ENCODE measurements around the gene NCAPD2.
"Not testable (repeated sequence)": the region's sequence is repeated elsewhere in the genome, so short reads cannot be mapped to it uniquely, and the experiment has no call there.

NCAPD2 gene

DNA sequence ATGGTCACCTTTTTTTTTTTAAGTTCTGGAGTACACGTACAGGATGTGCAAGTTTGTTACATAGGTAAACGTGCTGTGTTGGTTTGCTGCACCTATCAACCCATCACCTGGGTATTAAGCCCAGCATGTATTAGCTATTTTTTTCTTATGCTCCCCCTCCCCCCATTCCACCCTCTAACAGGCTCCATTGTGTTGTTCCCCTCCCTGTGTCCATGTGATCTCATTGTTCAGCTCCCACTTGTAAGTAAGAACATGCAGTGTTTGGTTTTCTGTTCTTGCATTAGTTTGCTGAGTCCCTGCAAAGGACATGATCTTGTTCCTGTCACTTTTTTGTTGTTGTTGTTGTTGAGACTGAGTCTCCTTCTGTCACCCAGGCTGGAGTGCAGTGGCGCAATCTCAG lies 3.4 kb downstream of the NCAPD2 start:
- DNase-seq (ENCODE audit: low read depth), result not testable (repeated sequence)

DNA sequence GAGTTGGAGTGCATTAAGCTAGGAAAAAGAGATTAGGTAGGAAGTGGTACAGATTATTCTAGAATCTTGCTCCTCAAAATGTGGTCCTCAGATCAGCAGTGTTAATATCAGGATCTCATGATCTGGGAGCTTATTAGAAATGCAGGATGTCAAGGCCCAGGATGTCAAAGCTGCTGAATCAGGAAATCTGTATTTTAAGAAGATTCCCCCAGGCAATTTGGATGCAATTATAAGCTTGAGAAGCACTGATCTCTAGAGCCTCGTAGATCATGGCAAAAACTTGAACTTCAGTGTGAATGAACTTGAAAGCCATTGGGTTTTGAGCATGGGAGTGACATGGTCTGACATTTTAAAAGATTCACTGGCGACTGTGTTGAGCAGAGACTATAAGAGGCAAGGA lies 6.6 kb downstream of the NCAPD2 start:
- DNase-seq (ENCODE audit: low read depth), result no peak

DNA sequence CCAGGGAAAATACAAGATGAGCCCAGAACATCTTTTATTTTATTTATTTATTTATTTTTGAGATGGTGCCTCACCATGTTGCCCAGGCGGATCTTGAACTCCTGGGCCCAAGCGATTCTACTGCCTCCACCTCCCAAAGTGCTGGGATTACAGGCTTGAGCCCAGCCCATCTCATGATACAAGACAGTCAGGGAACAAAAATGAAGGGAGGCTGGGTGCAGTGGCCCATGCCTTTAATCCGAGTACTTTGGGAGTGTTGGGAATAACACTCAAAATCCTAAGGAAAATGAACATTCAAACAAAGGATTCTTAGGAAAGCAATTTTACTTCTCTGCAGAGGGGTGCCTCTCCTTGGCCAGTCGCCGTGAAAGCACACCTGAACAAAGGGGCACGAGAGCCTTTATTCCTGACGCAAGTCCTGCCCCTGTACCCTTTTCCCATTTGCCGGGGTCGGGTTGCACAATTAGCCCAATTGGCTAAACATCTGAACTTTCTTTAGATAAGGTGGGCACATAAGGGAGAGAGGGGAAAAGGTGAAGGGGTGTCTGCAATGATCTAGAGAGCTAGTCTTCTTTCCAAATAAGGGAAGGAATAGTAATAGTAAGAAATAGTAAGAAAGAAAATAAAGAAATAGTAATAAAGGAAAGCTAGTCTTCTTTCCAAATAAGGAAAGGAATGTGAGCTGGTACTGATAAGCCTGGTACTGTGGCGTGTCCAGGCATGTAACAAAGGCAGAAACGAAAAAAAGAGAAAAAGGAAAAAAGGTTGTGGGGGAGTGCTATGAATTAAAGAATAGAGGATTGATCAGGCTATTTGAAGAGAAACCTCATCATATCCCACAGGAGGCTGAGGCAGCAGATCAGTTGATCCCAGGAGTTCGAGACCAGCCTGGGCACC lies 13.4 kb downstream of the NCAPD2 start:
- DNase-seq (ENCODE audit: low read depth), result no peak

DNA sequence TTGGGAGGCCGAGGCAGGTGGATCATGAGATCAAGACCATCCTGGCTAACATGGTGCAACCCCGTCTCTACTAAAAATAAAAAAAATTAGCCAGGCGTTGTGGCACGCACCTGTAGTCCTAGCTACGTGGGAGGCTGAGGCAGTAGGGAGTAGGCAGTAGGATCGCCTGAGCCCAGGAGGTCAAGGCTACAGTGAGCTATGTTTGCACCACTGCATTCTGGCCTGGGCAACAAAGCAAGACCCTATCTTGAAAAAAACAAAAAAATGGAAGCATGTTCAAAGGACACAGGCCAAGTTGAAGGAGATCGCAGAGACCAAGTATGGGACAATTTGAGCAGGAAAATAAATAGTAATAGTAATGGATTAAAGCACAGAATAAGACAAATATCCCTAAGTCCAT lies 14.2 kb downstream of the NCAPD2 start:
- no peak for DNase-seq (ENCODE audit: low read depth)

DNA sequence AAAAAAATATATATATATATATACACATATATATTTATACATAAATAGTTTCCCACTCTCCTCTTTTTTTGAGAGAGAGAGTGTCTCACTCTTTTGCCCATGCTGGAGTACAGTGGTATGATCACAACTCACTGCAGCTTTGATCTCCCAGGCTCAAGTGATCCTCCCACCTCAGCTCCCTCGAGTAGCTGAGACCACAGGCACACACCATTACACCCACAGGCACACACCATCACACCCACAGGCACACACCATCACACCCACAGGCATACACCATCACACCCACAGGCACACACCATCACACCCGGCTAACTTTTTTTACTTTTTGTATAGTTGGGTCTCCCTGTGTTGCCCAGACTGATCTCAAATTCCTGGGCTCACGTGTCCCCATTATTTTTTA lies 26.3 kb downstream of the NCAPD2 start:
- no peak for DNase-seq (ENCODE audit: low read depth)

DNA sequence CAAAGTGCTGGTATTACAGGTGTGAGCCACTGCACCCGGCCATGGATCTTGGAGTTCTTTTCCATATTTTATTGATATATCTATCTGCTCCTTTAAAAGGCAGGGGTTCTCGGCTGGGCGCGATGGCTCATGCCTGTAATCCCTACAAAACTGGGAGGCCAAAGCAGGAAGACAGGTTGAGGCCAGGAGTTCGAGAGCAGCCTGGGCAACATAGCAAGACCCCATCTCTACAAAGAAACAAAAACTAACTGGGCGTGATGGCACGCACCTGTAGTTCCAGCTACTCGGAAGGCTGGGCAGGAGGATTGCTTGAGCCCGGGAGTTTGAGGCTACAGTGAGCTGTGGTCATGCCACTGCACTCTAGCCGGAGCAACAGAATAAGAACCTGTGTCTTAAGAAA lies 28.3 kb downstream of the NCAPD2 start:
- DNase-seq (ENCODE audit: low read depth), result no peak

DNA sequence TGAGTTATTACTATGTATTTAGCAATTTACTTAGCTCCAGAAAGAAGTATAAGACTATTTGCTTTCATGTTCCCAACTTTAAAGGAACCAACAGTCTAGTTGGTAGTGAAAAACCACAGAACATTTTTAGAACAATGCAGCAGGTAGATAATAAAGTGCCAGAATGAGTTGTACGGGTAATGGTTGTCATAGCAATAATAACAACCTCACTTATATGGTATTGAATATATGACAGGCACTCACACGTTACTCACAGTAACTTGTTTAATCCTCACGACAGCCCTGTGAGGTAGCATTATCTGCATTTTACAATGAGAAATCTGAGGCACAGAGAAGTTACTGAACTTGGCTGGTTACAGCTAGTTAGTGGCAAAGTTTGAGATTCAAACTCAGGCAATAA lies 29.8 kb downstream of the NCAPD2 start:
- no peak for DNase-seq (ENCODE audit: low read depth)

DNA sequence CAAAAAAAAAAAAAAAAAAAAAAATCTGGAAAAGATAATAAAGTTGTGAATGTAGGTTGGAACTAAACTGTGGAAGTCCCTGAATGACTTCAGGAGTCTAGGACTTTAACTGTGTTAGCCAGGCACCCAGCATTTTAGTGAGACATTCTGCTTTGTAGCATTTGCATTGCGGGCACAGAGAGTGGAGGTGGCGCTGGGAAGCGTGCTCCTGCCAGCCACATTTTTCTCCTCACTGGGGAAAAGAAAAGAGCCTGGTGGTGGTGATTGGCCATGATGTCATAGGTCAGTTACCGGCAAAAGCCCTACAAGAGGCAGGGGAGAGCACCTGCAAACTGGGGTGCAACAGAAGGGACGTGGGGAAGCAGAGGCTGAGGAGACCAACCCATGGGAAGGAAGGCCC lies 30.7 kb downstream of the NCAPD2 start:
- DNase-seq (ENCODE audit: low read depth), result no peak

DNA sequence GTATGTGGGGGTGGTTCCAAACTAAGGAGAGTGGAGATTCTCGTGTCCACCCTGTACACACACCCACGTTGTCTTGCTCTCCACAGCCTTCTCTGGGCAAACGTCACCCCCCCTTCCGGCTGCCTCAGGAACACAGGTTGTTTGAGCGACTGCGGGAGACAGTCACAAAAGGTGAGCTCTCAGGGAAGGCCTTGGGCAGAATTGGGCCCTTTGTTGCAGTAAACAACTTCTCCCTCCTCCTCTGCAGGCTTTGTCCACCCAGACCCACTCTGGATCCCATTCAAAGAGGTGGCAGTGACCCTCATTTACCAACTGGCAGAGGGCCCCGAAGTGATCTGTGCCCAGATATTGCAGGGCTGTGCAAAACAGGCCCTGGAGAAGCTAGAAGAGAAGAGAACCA lies 32.3 kb downstream of the NCAPD2 start:
- no peak for DNase-seq (ENCODE audit: low read depth)

DNA sequence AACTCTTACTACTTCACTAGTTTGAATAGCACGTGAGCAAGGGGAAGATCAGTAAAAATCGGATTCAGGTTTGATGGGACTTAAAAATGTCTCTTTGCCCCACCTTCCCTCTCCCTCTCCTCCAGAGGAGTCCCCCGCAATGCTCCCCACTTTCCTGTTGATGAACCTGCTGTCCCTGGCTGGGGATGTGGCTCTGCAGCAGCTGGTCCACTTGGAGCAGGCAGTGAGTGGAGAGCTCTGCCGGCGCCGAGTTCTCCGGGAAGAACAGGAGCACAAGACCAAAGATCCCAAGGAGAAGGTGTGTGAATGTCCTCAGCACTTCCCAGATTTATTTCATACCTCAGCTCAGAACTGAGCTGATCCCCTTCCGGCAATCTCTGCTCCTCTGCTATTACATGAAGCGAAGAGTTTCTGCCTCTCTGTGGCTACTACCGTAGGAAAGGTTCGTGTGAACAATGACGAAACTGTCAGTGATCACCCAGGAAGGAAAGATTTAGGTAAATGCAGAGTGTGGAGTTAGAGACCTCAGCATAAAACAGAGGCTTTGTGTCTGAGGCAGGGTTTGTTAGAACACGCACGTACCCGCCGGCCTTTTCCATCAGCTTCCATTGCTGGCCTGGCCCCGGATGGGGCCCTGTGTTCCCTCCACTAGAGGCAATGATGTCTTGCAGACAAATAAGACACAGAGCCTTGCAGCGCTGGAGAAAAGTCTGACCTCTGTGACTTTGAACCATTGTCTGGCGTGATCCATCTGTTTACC lies 33.0 kb downstream of the NCAPD2 start:
- no peak for DNase-seq (ENCODE audit: low read depth)

DNA sequence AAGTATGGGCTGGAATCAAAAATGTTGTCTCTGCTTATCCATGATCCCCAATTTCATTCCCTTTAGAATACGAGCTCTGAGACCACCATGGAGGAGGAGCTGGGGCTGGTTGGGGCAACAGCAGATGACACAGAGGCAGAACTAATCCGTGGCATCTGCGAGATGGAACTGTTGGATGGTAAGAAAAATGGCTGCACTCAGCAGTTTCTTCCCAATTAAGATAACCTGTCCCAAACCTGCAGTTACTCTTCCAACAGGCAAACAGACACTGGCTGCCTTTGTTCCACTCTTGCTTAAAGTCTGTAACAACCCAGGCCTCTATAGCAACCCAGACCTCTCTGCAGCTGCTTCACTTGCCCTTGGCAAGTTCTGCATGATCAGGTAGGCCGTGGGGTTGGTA lies 33.8 kb downstream of the NCAPD2 start:
- no peak for DNase-seq (ENCODE audit: low read depth)

DNA sequence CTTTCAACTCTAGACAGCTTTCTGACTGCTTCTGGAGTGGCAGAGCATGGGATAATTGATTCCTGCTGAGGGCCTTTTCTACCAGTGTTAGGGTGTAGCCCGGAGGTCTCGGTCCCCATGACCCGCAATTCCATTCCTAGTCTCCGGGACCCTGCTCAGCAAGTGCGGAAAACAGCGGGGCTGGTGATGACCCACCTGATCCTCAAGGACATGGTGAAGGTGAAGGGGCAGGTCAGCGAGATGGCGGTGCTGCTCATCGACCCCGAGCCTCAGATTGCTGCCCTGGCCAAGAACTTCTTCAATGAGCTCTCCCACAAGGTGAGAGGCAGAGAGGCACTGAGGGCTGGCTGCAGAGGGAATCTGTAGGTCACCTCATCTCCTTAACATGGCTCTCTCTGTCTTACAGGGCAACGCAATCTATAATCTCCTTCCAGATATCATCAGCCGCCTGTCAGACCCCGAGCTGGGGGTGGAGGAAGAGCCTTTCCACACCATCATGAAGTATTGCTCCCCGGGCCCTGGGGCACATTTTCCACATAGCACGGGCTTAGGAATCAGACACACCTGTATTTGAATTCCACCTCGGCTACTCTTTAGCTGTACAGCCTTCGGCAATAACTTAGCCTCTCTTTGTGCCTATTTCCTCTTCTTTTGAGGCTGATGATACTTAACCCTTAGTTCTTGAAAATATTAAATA lies 34.8 kb downstream of the NCAPD2 start:
- no peak for DNase-seq (ENCODE audit: low read depth)

DNA sequence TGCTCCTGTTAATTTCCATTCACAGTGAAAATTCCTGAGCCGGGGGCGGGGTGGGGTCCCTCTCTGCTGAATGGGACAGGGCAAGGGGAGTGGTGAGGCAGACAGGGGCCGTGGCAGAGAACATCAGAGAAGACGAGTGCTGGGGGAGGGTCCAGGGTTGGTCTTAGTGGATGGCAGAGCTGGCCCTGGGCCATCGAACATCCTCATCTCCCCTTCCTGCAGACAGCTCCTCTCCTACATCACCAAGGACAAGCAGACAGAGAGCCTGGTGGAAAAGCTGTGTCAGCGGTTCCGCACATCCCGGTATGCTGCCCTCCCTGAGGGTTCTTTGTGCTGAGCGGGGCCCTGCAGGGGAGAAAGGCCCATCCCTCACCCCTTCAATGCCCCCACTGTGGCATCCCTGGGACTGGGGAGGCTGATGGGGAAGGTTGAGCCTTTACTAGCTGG lies 35.4 kb downstream of the NCAPD2 start:
- DNase-seq (ENCODE audit: low read depth), result no peak

DNA sequence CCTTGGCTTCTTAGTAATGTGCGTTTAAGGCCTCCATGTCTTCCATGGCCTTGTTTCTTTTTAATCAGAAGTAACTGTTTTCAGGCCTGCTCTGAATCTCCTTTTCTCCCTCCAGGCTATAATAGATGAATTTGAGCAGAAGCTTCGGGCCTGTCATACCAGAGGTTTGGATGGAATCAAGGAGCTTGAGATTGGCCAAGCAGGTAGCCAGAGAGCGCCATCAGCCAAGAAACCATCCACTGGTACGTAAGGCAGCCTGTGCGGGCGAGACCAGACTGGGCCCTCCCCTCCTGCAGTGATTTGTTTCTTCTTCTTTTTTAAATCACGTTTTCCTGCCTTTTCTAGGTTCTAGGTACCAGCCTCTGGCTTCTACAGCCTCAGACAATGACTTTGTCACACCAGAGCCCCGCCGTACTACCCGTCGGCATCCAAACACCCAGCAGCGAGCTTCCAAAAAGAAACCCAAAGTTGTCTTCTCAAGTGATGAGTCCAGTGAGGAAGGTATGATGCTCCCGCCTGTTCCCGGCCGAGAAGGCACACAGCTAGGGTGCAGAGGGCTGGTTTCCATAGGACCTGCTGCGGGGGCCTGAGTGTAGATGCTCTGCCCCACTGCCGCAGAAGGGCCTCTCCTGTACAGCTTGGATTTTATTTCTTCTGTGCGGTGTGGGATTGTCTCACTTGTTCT lies 36.8 kb downstream of the NCAPD2 start:
- no peak for DNase-seq (ENCODE audit: low read depth)

DNA sequence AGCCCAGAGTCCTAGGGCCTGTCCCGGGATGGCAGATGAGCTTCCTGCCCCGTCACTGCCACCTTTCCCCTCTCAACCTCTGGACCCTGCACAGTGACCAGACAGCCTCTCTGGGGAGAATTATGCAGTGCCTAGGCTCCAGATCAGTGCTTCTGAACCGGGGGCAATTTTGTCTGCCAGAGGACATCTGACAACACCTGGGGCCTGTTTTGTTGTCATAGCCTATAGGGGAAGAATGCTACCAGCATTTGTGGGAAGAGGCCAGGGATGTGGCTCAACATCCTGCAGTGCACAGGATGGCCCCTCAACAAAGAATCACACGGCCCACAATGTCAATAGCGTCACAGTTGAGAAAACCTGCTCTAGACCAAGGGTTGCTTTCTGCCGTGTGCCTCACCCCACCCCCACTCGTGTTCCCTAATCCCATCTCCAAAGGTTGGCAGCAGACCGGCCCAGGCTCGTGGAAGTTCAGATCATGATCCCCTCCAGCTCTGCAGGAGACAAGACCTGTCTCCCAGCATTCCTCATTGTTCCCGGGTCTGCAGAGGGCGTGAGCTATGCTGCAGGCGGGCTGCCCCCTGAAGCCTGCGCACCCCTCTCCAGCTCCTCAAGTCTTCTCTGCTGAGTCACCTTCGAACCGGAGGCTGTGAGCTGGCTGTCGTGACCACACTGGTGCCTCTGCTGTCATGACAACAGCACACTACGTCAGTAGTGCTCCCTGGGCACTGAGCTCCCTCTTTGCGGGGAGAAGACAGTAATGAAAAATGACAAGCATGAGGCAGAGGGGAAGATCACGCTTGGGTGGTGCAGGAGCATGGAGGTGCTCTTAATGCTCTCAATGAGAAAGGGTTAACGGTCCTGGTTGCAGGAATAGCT lies 38.4 kb downstream of the NCAPD2 start:
- DNase-seq (ENCODE audit: low read depth), result peak; percentile 92

DNA sequence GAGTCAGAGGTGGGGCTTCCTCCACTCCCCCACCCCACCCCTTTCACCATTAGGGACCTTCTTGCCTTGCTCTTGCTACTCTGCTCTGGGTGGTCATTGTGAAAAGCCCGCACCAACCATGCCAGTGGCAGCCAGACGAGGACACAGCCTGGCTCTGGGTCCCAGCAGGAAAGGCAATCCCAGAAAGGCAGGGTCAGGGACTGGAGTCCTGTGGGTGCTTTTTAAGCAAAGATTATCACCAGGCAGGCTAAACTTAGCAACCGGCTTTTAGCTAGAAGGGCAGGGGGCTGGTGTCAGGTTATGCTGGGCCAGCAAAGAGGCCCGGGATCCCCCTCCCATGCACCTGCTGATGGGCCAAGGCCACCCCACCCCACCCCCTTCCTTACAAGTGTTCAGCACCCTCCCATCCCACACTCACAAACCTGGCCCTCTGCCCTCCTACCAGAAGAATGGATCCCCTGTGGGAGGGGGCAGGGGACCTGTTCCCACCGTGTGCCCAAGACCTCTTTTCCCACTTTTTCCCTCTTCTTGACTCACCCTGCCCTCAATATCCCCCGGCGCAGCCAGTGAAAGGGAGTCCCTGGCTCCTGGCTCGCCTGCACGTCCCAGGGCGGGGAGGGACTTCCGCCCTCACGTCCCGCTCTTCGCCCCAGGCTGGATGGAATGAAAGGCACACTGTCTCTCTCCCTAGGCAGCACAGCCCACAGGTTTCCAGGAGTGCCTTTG lies 39.2 kb downstream of the NCAPD2 start:
- DNase-seq (ENCODE audit: low read depth), result no peak

DNA sequence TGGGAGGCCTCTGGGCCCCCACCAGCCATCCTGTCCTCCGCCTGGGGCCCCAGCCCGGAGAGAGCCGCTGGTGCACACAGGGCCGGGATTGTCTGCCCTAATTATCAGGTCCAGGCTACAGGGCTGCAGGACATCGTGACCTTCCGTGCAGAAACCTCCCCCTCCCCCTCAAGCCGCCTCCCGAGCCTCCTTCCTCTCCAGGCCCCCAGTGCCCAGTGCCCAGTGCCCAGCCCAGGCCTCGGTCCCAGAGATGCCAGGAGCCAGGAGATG lies 39.7 kb downstream of the NCAPD2 start:
- no peak for DNase-seq (ENCODE audit: low read depth)

DNA sequence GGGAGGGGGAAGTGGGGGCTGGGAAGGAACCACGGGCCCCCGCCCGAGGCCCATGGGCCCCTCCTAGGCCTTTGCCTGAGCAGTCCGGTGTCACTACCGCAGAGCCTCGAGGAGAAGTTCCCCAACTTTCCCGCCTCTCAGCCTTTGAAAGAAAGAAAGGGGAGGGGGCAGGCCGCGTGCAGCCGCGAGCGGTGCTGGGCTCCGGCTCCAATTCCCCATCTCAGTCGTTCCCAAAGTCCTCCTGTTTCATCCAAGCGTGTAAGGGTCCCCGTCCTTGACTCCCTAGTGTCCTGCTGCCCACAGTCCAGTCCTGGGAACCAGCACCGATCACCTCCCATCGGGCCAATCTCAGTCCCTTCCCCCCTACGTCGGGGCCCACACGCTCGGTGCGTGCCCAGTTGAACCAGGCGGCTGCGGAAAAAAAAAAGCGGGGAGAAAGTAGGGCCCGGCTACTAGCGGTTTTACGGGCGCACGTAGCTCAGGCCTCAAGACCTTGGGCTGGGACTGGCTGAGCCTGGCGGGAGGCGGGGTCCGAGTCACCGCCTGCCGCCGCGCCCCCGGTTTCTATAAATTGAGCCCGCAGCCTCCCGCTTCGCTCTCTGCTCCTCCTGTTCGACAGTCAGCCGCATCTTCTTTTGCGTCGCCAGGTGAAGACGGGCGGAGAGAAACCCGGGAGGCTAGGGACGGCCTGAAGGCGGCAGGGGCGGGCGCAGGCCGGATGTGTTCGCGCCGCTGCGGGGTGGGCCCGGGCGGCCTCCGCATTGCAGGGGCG lies 40.2 kb downstream of the NCAPD2 start, which contains the start of gene GAPDH:
GAPDH (plus strand) TSS at position 595 of the 772 bp plus-strand sequence. CDS start 316 bp downstream, outside the sequence.
- DNase-seq (ENCODE audit: low read depth), result peak; percentile 73

DNA sequence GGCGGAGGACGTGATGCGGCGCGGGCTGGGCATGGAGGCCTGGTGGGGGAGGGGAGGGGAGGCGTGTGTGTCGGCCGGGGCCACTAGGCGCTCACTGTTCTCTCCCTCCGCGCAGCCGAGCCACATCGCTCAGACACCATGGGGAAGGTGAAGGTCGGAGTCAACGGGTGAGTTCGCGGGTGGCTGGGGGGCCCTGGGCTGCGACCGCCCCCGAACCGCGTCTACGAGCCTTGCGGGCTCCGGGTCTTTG lies 40.7 kb downstream of the NCAPD2 start:
- no peak for DNase-seq (ENCODE audit: low read depth)
